ENCODE results near the gene CEP170B.
A peak's percentile ranks its signal among the peaks of the same experiment; 100 is the strongest.

DNA sequence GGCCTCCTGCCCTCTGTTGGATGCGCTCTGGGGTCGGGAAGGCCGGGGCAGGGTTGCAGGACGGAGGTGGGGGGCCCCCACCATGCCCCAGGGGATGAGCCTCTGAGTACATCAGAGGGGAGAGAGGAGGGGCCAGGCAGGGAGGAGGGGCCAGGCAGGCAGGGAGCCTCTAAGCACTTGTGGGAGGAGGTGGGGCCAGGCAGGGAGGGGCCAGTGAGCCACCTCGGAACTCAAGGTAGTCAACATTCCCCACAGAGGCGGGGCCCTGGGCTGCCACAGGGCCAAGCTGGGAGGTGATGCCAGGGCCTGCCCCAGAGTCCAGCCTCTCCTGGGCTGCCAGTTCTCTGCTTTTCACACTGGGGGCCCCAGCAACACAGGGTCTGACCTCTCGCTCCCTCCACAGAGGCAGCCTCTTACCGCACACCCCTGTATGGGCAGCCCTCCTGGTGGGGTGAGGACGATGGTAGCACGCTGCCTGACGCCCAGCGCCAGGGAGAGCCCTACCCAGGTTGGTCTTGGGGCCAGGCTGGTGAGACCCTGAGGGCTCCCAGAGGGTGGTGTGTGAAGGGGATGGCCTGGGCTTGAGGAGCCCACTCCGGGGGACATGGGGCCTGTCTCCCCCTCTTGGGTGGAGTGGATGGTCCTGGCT lies 17.4 kb downstream of the CEP170B start:
- no peak for TF ChIP-seq POLR2A (IDR thresholded peaks at IDR 0.05)
- TF ChIP-seq, protein P1, sequence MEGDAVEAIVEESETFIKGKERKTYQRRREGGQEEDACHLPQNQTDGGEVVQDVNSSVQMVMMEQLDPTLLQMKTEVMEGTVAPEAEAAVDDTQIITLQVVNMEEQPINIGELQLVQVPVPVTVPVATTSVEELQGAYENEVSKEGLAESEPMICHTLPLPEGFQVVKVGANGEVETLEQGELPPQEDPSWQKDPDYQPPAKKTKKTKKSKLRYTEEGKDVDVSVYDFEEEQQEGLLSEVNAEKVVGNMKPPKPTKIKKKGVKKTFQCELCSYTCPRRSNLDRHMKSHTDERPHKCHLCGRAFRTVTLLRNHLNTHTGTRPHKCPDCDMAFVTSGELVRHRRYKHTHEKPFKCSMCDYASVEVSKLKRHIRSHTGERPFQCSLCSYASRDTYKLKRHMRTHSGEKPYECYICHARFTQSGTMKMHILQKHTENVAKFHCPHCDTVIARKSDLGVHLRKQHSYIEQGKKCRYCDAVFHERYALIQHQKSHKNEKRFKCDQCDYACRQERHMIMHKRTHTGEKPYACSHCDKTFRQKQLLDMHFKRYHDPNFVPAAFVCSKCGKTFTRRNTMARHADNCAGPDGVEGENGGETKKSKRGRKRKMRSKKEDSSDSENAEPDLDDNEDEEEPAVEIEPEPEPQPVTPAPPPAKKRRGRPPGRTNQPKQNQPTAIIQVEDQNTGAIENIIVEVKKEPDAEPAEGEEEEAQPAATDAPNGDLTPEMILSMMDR (IDR thresholded peaks at IDR 0.05): no peak
- peak in 1 of 3 donors; percentile 19 for TF ChIP-seq POLR2AphosphoS5 (IDR thresholded peaks at IDR 0.05)
- TF ChIP-seq EP300 (IDR thresholded peaks at IDR 0.05): no peak
